SK-N-SH treated with all-trans-retinoic acid at 6 μM for 48 hours (cell line): ENCODE data around the gene SLC10A1.

ENCODE experiments used
- PPARA ChIP-seq: fragments of 250-450 bp; sonication (Bioruptor Pico); IDR thresholded peaks from 2 replicates; pipeline ENCODE4 v1.5.0; 2020; ENCODE audit warnings: mild to moderate bottlenecking, borderline replicate concordance
- TF ChIP-seq, protein P1 (sequence below): fragments of 250-450 bp; sonication (Bioruptor Pico); IDR thresholded peaks from 2 replicates; pipeline ENCODE4 v1.8.0; 2020; ENCODE audit warnings: mild to moderate bottlenecking, moderate library complexity, borderline replicate concordance

DNA sequence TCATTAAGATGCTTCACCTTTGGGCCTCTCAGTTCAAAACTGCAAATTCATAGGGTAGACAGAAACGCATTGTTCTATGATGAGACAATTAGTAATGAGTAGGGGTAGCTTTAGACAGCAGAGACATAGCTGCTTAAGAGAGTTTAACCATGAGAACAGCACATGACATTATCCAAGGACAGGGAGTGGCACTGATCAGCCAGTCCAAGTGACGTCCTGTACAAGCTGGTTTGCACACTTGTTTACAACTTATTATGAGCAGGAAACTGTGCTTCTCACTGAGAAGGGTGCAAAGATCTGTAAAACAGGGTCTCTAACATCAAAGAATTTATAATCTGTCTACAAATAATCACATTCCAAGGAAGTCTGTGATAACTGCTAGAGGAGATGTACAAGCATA lies 41.3 kb downstream of the SLC10A1 start:
- TF ChIP-seq, protein P1, sequence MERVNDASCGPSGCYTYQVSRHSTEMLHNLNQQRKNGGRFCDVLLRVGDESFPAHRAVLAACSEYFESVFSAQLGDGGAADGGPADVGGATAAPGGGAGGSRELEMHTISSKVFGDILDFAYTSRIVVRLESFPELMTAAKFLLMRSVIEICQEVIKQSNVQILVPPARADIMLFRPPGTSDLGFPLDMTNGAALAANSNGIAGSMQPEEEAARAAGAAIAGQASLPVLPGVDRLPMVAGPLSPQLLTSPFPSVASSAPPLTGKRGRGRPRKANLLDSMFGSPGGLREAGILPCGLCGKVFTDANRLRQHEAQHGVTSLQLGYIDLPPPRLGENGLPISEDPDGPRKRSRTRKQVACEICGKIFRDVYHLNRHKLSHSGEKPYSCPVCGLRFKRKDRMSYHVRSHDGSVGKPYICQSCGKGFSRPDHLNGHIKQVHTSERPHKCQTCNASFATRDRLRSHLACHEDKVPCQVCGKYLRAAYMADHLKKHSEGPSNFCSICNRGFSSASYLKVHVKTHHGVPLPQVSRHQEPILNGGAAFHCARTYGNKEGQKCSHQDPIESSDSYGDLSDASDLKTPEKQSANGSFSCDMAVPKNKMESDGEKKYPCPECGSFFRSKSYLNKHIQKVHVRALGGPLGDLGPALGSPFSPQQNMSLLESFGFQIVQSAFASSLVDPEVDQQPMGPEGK (CRISPR knock-in tag) = no peak
- TF ChIP-seq PPARA (CRISPR knock-in tag) = no peak
